ENCODE data around the gene SCN1A. TPM values are rescaled to one million over a fixed set of nuclear protein-coding genes. Genes with fewer than 3 reads are reported as not detected.

The SCN1A gene
- total and polyA plus RNA-seq, 2 of the 13 experiments (the other 11 are each of a cell fraction or from before 2014, with no cell fraction given), result 19.9 to 39.4 TPM

DNA sequence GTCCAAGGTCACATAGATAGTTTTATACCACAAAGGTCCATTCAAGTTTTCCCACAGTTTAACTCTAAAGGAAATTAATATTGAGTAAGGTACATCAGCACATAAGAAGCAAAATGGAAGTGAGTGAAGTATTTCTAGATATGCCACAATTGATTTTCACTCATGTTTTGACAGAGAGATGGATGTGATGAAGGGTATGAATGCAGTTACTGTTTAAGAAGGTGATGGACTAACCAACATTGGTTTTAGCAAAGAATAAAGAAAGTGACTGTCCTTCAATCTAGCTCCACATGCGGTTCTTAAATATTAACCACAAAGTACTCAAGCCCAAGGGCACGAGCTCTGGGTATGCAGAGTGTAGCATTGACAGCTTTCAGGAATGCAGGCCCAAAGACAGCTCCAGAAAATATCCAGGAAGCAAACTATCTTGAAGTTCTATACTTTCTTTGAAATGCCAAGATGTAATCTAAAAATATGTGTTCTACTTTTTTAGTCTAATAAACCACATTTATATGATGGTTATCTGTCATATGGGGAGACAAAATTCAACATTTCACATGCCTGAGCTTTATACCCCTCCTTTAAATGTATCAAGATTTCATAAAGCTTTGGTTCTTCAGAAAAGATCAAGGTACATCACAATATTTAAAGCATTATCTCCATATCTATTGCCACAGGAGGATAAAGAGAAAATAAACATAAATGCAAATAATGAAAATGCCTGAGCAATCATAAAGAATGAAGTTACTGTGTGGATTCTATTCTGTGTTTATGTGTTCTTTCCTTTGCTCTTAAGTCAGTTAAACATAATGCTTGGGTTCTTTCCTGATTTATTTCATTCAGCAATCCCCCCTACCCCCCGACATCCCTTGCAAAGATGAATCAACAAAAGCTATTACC lies 6.7 kb upstream of the SCN1A start (continued):
- no peak for TF ChIP-seq ZNF703 (CRISPR knock-in tag; IDR thresholded peaks at IDR 0.05; ENCODE audit: borderline replicate concordance)
- TF ChIP-seq ATRX (CRISPR knock-in tag; IDR thresholded peaks at IDR 0.05; ENCODE audit: borderline replicate concordance), result no peak
- TF ChIP-seq ZNF24 (IDR thresholded peaks at IDR 0.05), result no peak
- no peak for TF ChIP-seq ZNF577 (CRISPR knock-in tag; IDR thresholded peaks at IDR 0.05; ENCODE audit: borderline replicate concordance, low read depth)
- TF ChIP-seq ZNF83 (CRISPR knock-in tag; IDR thresholded peaks at IDR 0.05; ENCODE audit: borderline replicate concordance), result no peak
- TF ChIP-seq TOPORS (CRISPR knock-in tag; IDR thresholded peaks at IDR 0.05), result no peak
- TF ChIP-seq MED1 (CRISPR knock-in tag; IDR thresholded peaks at IDR 0.05), result peak; percentile 97
- TF ChIP-seq ZNF850 (CRISPR knock-in tag; conservative IDR thresholded peaks at IDR 0.05), result no peak
- TF ChIP-seq ATM (IDR thresholded peaks at IDR 0.05; ENCODE audit: borderline replicate concordance), result no peak
- TF ChIP-seq, protein P1, sequence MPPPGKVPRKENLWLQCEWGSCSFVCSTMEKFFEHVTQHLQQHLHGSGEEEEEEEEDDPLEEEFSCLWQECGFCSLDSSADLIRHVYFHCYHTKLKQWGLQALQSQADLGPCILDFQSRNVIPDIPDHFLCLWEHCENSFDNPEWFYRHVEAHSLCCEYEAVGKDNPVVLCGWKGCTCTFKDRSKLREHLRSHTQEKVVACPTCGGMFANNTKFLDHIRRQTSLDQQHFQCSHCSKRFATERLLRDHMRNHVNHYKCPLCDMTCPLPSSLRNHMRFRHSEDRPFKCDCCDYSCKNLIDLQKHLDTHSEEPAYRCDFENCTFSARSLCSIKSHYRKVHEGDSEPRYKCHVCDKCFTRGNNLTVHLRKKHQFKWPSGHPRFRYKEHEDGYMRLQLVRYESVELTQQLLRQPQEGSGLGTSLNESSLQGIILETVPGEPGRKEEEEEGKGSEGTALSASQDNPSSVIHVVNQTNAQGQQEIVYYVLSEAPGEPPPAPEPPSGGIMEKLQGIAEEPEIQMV (CRISPR knock-in tag; IDR thresholded peaks at IDR 0.05; ENCODE audit: low read depth), result no peak
- no peak; the same call in 1 of the 2 replicates for TF ChIP-seq NFYB (CRISPR knock-in tag; IDR thresholded peaks at IDR 0.05)
- 0 out of 2 replicates have a peak, but pooled peaks have one; percentile 24 for TF ChIP-seq NKX3-1 (CRISPR knock-in tag; IDR thresholded peaks at IDR 0.05)
- TF ChIP-seq, protein P2, sequence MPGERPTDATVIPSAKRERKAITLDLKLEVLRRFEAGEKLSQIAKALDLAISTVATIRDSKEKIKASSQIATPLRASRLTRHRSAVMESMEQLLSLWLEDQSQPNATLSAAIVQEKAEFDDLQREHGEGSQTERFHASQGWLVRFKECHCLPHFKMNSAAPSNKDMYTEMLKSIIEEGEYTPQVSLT (CRISPR knock-in tag; IDR thresholded peaks at IDR 0.05; ENCODE audit: borderline replicate concordance, low read depth), result no peak
- TF ChIP-seq, protein P3, sequence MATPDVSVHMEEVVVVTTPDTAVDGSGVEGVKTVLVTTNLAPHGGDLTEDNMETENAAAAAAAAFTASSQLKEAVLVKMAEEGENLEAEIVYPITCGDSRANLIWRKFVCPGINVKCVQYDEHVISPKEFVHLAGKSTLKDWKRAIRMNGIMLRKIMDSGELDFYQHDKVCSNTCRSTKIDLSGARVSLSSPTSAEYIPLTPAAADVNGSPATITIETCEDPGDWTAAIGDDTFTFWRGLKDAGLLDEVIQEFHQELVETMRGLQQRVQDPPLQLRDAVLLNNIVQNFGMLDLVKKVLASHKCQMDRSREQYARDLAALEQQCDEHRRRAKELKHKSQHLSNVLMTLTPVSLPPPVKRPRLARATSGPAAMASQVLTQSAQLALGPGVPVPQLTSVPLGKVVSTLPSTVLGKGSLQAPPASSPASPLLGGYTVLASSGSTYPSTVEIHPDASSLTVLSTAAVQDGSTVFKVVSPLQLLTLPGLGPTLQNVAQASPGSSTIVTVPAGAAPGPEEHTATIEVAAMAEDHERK (CRISPR knock-in tag; IDR thresholded peaks at IDR 0.05; ENCODE audit: low read depth), result no peak
- TF ChIP-seq MEIS1 (CRISPR knock-in tag; IDR thresholded peaks at IDR 0.05; ENCODE audit: borderline replicate concordance), result peak; percentile 97; the same call in 1 of the 2 replicates
- peak; percentile 96 for TF ChIP-seq EHMT2 (IDR thresholded peaks at IDR 0.05; ENCODE audit: borderline replicate concordance, low read depth, low read length)
- no peak for TF ChIP-seq ZNF773 (CRISPR knock-in tag; IDR thresholded peaks at IDR 0.05; ENCODE audit: borderline replicate concordance)
- TF ChIP-seq KDM2A (CRISPR knock-in tag; IDR thresholded peaks at IDR 0.05; ENCODE audit: borderline replicate concordance, low read depth), result no peak
- peak; percentile 94 for TF ChIP-seq GATA4 (IDR thresholded peaks at IDR 0.05; ENCODE audit: borderline replicate concordance, low read depth)
- no peak for TF ChIP-seq PCBP2 (optimal IDR thresholded peaks at IDR 0.05; ENCODE audit: low read depth, low read length, poor library complexity, severe bottlenecking)
- TF ChIP-seq MAFF (IDR thresholded peaks at IDR 0.05; ENCODE audit: low read depth, low read length), result 0 out of 2 replicates have a peak, but pooled peaks have one; percentile 11
- TF ChIP-seq, protein P4, sequence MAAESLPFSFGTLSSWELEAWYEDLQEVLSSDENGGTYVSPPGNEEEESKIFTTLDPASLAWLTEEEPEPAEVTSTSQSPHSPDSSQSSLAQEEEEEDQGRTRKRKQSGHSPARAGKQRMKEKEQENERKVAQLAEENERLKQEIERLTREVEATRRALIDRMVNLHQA (CRISPR knock-in tag; IDR thresholded peaks at IDR 0.05), result no peak
- TF ChIP-seq, protein P5, sequence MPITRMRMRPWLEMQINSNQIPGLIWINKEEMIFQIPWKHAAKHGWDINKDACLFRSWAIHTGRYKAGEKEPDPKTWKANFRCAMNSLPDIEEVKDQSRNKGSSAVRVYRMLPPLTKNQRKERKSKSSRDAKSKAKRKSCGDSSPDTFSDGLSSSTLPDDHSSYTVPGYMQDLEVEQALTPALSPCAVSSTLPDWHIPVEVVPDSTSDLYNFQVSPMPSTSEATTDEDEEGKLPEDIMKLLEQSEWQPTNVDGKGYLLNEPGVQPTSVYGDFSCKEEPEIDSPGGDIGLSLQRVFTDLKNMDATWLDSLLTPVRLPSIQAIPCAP (CRISPR knock-in tag; IDR thresholded peaks at IDR 0.05; ENCODE audit: low read depth), result no peak
- peak; percentile 60; the same call in 1 of the 2 replicates for TF ChIP-seq THAP11 (CRISPR knock-in tag; IDR thresholded peaks at IDR 0.05)
- TF ChIP-seq SYNCRIP (IDR thresholded peaks at IDR 0.05; ENCODE audit: insufficient read depth, low read depth, low read length), result no peak
